H1 (cell line): ENCODE measurements around the gene TANC1. TPM values are rescaled to one million over a fixed set of nuclear protein-coding genes. Genes with fewer than 3 reads are reported as not detected.

Experiments used
- CTCF ChIA-PET: fragments of 300-600 bp; sonication (Branson Sonifier 250); formaldehyde crosslinking; loops from one replicate; lab custom pipeline; 2021; ENCODE audit not compliant: partially characterized antibody; lab: Charles Lee
- POLR2A ChIA-PET: fragments of 300-600 bp; sonication (Branson Sonifier 250); formaldehyde crosslinking; loops from one replicate; lab custom pipeline; 2021; ENCODE audit warnings: inconsistent platforms; ENCODE audit not compliant: partially characterized antibody; lab: Charles Lee
- DNase-seq, 2 experiments: peaks; one replicate each; pipeline versions ENCODE4 v3.0.0 to v3.0.0-alpha.2; 2010 to 2022; ENCODE audit warnings: low spot score in 2 of 2, low read depth in 1 of 2, mixed read lengths in 1 of 2
- FAIRE-seq: peaks from 2 replicates; lab custom pipeline; 2011; peaks lifted over from hg19 to GRCh38; lab: Jason Lieb, UNC
- H2AFZ ChIP-seq: 2 replicates; pipeline ENCODE4 v1.8.1; 2012; ENCODE audit warnings: low read length, inconsistent platforms
- H2AK5ac ChIP-seq: 2 replicates; pipeline ENCODE4 v1.6.1; 2013; ENCODE audit warnings: low read depth, low read length
- H2BK120ac ChIP-seq: replicated peaks from 2 replicates; pipeline ENCODE3; 2013; ENCODE audit warnings: low read depth, low read length, inconsistent platforms
- H2BK12ac ChIP-seq: 2 replicates; pipeline ENCODE4 v1.6.1; 2013; ENCODE audit warnings: low read depth, low read length
- H2BK15ac ChIP-seq: 2 replicates; pipeline ENCODE4 v1.6.1; 2013; ENCODE audit warnings: low read length
- H2BK20ac ChIP-seq: 2 replicates; pipeline ENCODE4 v1.6.1; 2013; ENCODE audit warnings: low read length
- H2BK5ac ChIP-seq: 2 replicates; pipeline ENCODE4 v1.6.1; 2013; ENCODE audit warnings: low read depth, low read length
- H3K14ac ChIP-seq: 2 replicates; pipeline ENCODE4 v1.6.1; 2013; ENCODE audit warnings: inconsistent platforms; ENCODE audit not compliant: insufficient read length
- H3K18ac ChIP-seq: 2 replicates; pipeline ENCODE4 v1.6.1; 2013; ENCODE audit warnings: low read length; ENCODE audit errors: extremely low read depth
- H3K23ac ChIP-seq: 2 replicates; pipeline ENCODE4 v1.6.1; 2013; ENCODE audit warnings: inconsistent platforms; ENCODE audit not compliant: insufficient read length
- H3K23me2 ChIP-seq: 2 replicates; pipeline ENCODE4 v1.6.1; 2013; ENCODE audit warnings: low read depth, low read length
- H3K27ac ChIP-seq: 2 replicates; pipeline ENCODE4 v1.6.1; 2011; ENCODE audit warnings: low read depth, low read length, inconsistent platforms
- H3K27me3 ChIP-seq, 4 experiments: replicated peaks in 1 of 4; 1 replicate in 1 of 4; 2 replicates in 3 of 4; pipeline versions ENCODE4 v1.6.1 to v1.8.1; 2011 to 2013; ENCODE audit warnings: low read length in 3 of 4, mild to moderate bottlenecking in 3 of 4, inconsistent platforms in 2 of 4, mixed read lengths in 2 of 4, moderate library complexity in 1 of 4; ENCODE audit not compliant: control insufficient read depth in 3 of 4, insufficient read depth in 3 of 4; ENCODE audit errors: extremely low read depth in 1 of 4
- H3K36me3 ChIP-seq, 4 experiments: 2 replicates each; pipeline versions ENCODE4 v1.6.1 to v1.8.1; 2011 to 2013; ENCODE audit warnings: mild to moderate bottlenecking in 4 of 4, low read length in 3 of 4, moderate library complexity in 2 of 4, control low read depth in 1 of 4, inconsistent platforms in 1 of 4; ENCODE audit not compliant: insufficient read depth in 4 of 4, control insufficient read depth in 2 of 4
- H3K4ac ChIP-seq: replicated peaks from 2 replicates; pipeline ENCODE3; 2013; ENCODE audit warnings: low read length, low read depth, mixed read lengths, inconsistent platforms; ENCODE audit not compliant: insufficient read length
- H3K4me1 ChIP-seq, 4 experiments: replicated peaks in 1 of 4; 1 replicate in 1 of 4; 2 replicates in 3 of 4; pipeline versions ENCODE4 v1.6.1 to v1.8.1; 2011 to 2013; ENCODE audit warnings: low read length in 3 of 4, inconsistent platforms in 2 of 4, mixed read lengths in 1 of 4; ENCODE audit not compliant: insufficient read depth in 4 of 4, control insufficient read depth in 3 of 4
- H3K4me2 ChIP-seq, 2 experiments: 2 replicates each; pipeline versions ENCODE4 v1.6.1 to v1.8.1; 2011 to 2013; ENCODE audit warnings: low read depth in 2 of 2, low read length in 2 of 2, control low read depth in 1 of 2, inconsistent platforms in 1 of 2, mild to moderate bottlenecking in 1 of 2; ENCODE audit not compliant: insufficient read depth in 1 of 2
- H3K4me3 ChIP-seq, 4 experiments: fragments of 200-600, 300-600 bp in 1 of 4; sonication (generic), shearing (Covaris generic), sonication (Bioruptor Twin) in 1 of 4; 2 replicates each; pipeline versions ENCODE4 v1.5.1 to v1.8.1; 2011 to 2016; ENCODE audit warnings: low read length in 4 of 4, low read depth in 3 of 4, control low read depth in 2 of 4, inconsistent platforms in 2 of 4, mild to moderate bottlenecking in 2 of 4, mixed read lengths in 1 of 4, moderate library complexity in 1 of 4; ENCODE audit not compliant: insufficient read depth in 2 of 4; ENCODE audit errors: extremely low read depth in 1 of 4
- H3K56ac ChIP-seq: replicated peaks from 2 replicates; pipeline ENCODE3; 2013; ENCODE audit warnings: low read depth, mild to moderate bottlenecking, mixed read lengths, low read length, inconsistent platforms; ENCODE audit not compliant: insufficient read length
- H3K79me1 ChIP-seq: 2 replicates; pipeline ENCODE4 v1.6.1; 2013; ENCODE audit warnings: low read depth, low read length, control low read depth
- H3K79me2 ChIP-seq, 2 experiments: 2 replicates each; pipeline versions ENCODE4 v1.6.1 to v1.8.1; 2012 to 2013; ENCODE audit warnings: low read length in 2 of 2, mild to moderate bottlenecking in 2 of 2, inconsistent platforms in 1 of 2; ENCODE audit not compliant: insufficient read depth in 2 of 2, control insufficient read depth in 1 of 2
- H3K9ac ChIP-seq, 4 experiments: replicated peaks in 1 of 4; 1 replicate in 1 of 4; 2 replicates in 3 of 4; pipeline versions ENCODE4 v1.6.1 to v1.8.1; 2011 to 2013; ENCODE audit warnings: low read depth in 3 of 4, low read length in 3 of 4, control low read depth in 2 of 4, mild to moderate bottlenecking in 2 of 4, moderate library complexity in 2 of 4, inconsistent platforms in 1 of 4; ENCODE audit errors: extremely low read depth in 1 of 4
- H3K9me3 ChIP-seq, 2 experiments: 2 replicates each; pipeline versions ENCODE4 v1.6.1 to v1.8.1; 2012 to 2013; ENCODE audit warnings: mild to moderate bottlenecking in 2 of 2, moderate library complexity in 2 of 2, control low read depth in 1 of 2, inconsistent platforms in 1 of 2, low read depth in 1 of 2, low read length in 1 of 2, mixed read lengths in 1 of 2; ENCODE audit not compliant: insufficient read depth in 2 of 2
- H4K20me1 ChIP-seq, 2 experiments: replicated peaks in 1 of 2; 2 replicates each; pipeline versions ENCODE3 to v1.8.1; 2011 to 2013; ENCODE audit warnings: inconsistent platforms in 2 of 2, low read length in 2 of 2, mild to moderate bottlenecking in 1 of 2; ENCODE audit not compliant: insufficient read depth in 2 of 2, control insufficient read depth in 1 of 2
- H4K5ac ChIP-seq: 2 replicates; pipeline ENCODE4 v1.6.1; 2013; ENCODE audit warnings: low read length, low read depth, mixed read lengths, inconsistent platforms; ENCODE audit not compliant: insufficient read length
- H4K8ac ChIP-seq: 2 replicates; pipeline ENCODE4 v1.8.0; 2013; ENCODE audit warnings: mild to moderate bottlenecking, moderate library complexity, low read length, inconsistent platforms; ENCODE audit not compliant: insufficient read depth; ENCODE audit errors: extremely low read depth
- H4K91ac ChIP-seq: replicated peaks from 2 replicates; pipeline ENCODE3; 2013; ENCODE audit warnings: low read length, mixed read lengths, inconsistent platforms; ENCODE audit not compliant: insufficient read length
- BRCA1 ChIP-seq: IDR thresholded peaks from 2 replicates; pipeline ENCODE4 v1.6.1; 2012; ENCODE audit warnings: low read depth, low read length, improper control_type of control experiment
- HDAC6 ChIP-seq: IDR thresholded peaks from one replicate; pipeline ENCODE4 v1.7.1; 2012; ENCODE audit warnings: low read depth, mild to moderate bottlenecking, inconsistent platforms, low read length, moderate library complexity
- KDM5A ChIP-seq: fragments of 200-600 bp; IDR thresholded peaks from 2 replicates; pipeline ENCODE4 v1.7.1; 2012; ENCODE audit warnings: mild to moderate bottlenecking, low read length, inconsistent platforms, mixed read lengths
- NANOG ChIP-seq: IDR thresholded peaks from 2 replicates; pipeline ENCODE4 v1.6.1; 2011; ENCODE audit warnings: low read length, low read depth, mild to moderate bottlenecking, inconsistent platforms; ENCODE audit not compliant: insufficient read depth, poor library complexity, severe bottlenecking
- PHF8 ChIP-seq: fragments of 200-600 bp; sonication (generic); conservative IDR thresholded peaks from 2 replicates; pipeline ENCODE4 v1.7.1; 2012; ENCODE audit warnings: low read depth, mild to moderate bottlenecking, inconsistent platforms, low read length, moderate library complexity
- TAF7 ChIP-seq: optimal IDR thresholded peaks from 2 replicates; pipeline ENCODE3; 2011; ENCODE audit warnings: low read depth, mild to moderate bottlenecking, inconsistent platforms, low read length, moderate library complexity, borderline replicate concordance
- WGBS, 2 experiments: shearing (Covaris generic) in 1 of 2; methylation state at CpG; one replicate each; pipeline versions ENCODE4 v1.1.6 to v1.1.7; 2013 to 2015; ENCODE audit warnings: low lambda C conversion rate in 2 of 2, mixed read lengths in 2 of 2, inconsistent platforms in 1 of 2, low coverage in 1 of 2, missing lambda C conversion rate in 1 of 2; ENCODE audit not compliant: insufficient replicate concordance in 2 of 2, insufficient coverage in 1 of 2, insufficient read length in 1 of 2; ENCODE audit errors: extremely low coverage in 1 of 2, missing lambda C conversion rate in 1 of 2; 5-methylcytosine and 5-hydroxymethylcytosine counted together
- polyA plus RNA-seq, 7 experiments: library from polyadenylated mRNA; depleted of rRNA in 3 of 7; stranded (reverse) in 5 of 7; unstranded in 2 of 7; fragments of >200 nt in 5 of 7; fragments of 200-250 nt in 2 of 7; gene quantifications; 1 replicate in 5 of 7; 2 replicates in 1 of 7; 4 replicates in 1 of 7; pipeline versions ENCODE4 v1.2.1 to v1.2.3, GENCODE V29; 2011 to 2013; ENCODE audit warnings: missing spikeins in 2 of 7, mixed read lengths in 2 of 7
- total RNA-seq: library from RNA; stranded (reverse); fragmentation: NEBNext Ultra II Directional; extraction: Animal tissue kit (Norgen Biotek cat#: 25700); gene quantifications from 2 replicates; pipeline ENCODE4 v1.2.1, GENCODE V29; 2021

The TANC1 gene
- total and polyA plus RNA-seq, 2 of the 8 experiments (the other 6 are each of a cell fraction or from before 2014, with no cell fraction given): 4.1 to 7.6 TPM

DNA sequence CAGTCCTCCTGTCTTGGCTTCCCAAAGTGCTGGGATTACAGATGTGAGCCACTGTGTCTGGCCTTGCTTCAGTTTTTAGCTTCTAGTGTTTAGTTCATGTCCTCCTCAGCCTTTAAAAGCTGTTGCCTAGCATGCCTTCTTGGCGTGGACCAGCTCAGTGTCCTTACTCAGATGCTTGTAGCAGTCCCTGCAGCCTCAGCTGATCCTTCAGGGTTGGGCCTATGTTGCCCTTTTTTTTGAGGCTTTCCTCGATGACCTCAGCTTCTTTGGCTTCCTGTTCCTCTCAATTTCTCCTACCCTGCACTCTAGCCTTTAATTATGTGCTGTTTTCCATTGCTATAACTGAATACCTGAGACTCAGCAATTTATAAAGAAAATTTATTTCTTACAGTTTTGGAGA lies 57.7 kb downstream of the TANC1 start:
- H4K20me1 ChIP-seq: peaks cover 0 to 2% of the 10 kb centered on the region in 2 experiments
- FAIRE-seq: no peak
- CTCF ChIA-PET: interaction anchor here (0.6 to 1.7 kb wide), 5 partner anchors 9 to 270 kb away, joined by 3 to 8 read pairs (median 3); no protein-coding TSS in a partner anchor

More for the DNA sequence above, 57.7 kb downstream of the TANC1 start:
- H3K23ac ChIP-seq: no peak overlapping the region
- H2BK120ac ChIP-seq: no peak overlapping the region
- DNase-seq: no peak
- TF ChIP-seq HDAC6 (no peak), TAF7 (no peak), NANOG (no peak), PHF8 (no peak), KDM5A (no peak), BRCA1 (no peak)
- no peak overlapping the region for H3K4me2 ChIP-seq
- H3K27me3 ChIP-seq: no peaks in the 10 kb centered on the region
- H3K4ac ChIP-seq: no peak overlapping the region
- H3K14ac ChIP-seq: no peak overlapping the region
- H3K23me2 ChIP-seq: no peaks in the 10 kb centered on the region; the same call in 1 of the 2 replicates
- no peak overlapping the region for H3K9ac ChIP-seq
- H4K8ac ChIP-seq: no peak overlapping the region
- H2BK15ac ChIP-seq: no peak overlapping the region
- H3K4me3 ChIP-seq: no peak overlapping the region
- no peaks in the 10 kb centered on the region for H3K36me3 ChIP-seq
- WGBS, 2 experiments: 72% methylated on average over 2 of the region's 2 CpGs; no CpG with 5 or more reads in 1 of the 2 experiments
- no peak overlapping the region for H2AFZ ChIP-seq
- H2BK12ac ChIP-seq: no peak overlapping the region
- H3K4me1 ChIP-seq: peaks cover 1 to 8% (median 4%) of the 10 kb centered on the region in 4 experiments
- 0 out of 2 replicates have a peak overlapping the region, but pooled peaks have one; percentile 8 for H2AK5ac ChIP-seq
- H3K9me3 ChIP-seq: no peaks in the 10 kb centered on the region
- no peak overlapping the region for H3K27ac ChIP-seq
- H2BK5ac ChIP-seq: no peak overlapping the region
- no peak overlapping the region for H4K91ac ChIP-seq
- H2BK20ac ChIP-seq: no peak overlapping the region
- POLR2A ChIA-PET: interaction anchor here (0.5 to 0.6 kb wide), 2 partner anchors 57 to 167 kb away, joined by 3 to 5 read pairs; no protein-coding TSS in a partner anchor
- no peak overlapping the region for H4K5ac ChIP-seq
- H3K56ac ChIP-seq: no peak overlapping the region
- H3K79me1 ChIP-seq: no peaks in the 10 kb centered on the region
- H3K79me2 ChIP-seq: no peaks in the 10 kb centered on the region
- H3K18ac ChIP-seq: no peak overlapping the region
